WTC11 (cell line): ENCODE results near the gene OBSCN.

Source experiments
- ATF1 ChIP-seq: sonication (generic); formaldehyde crosslinking; IDR thresholded peaks from 2 replicates; pipeline ENCODE4 v1.8.1; 2023; ENCODE audit warnings: mild to moderate bottlenecking, moderate library complexity, missing genetic modification reagents
- FOXJ3 ChIP-seq: sonication (generic); formaldehyde crosslinking; IDR thresholded peaks from 2 replicates; pipeline ENCODE4 v1.9.0; 2021; ENCODE audit warnings: missing genetic modification reagents, mild to moderate bottlenecking, borderline replicate concordance
- FOXP1 ChIP-seq: sonication (generic); formaldehyde crosslinking; IDR thresholded peaks from 2 replicates; pipeline ENCODE4 v1.8.0; 2022; ENCODE audit warnings: missing genetic modification reagents, mild to moderate bottlenecking, moderate library complexity, borderline replicate concordance
- JUN ChIP-seq: sonication (generic); formaldehyde crosslinking; IDR thresholded peaks from 2 replicates; pipeline ENCODE4 v1.8.0; 2023; ENCODE audit warnings: mild to moderate bottlenecking, missing genetic modification reagents
- SP1 ChIP-seq: sonication (generic); formaldehyde crosslinking; conservative IDR thresholded peaks from 2 replicates; pipeline ENCODE4 v1.8.1; 2022; ENCODE audit warnings: missing genetic modification reagents
- TF ChIP-seq, protein P1 (sequence below): sonication (generic); formaldehyde crosslinking; IDR thresholded peaks from 2 replicates; pipeline ENCODE4 v1.8.1; 2022; ENCODE audit warnings: low read depth, mild to moderate bottlenecking, moderate library complexity, missing genetic modification reagents, borderline replicate concordance
- TF ChIP-seq, protein P2 (sequence below): fragments of 200-600 bp; IDR thresholded peaks from 2 replicates; pipeline ENCODE4 v1.8.0; 2022; ENCODE audit warnings: antibody characterized with exemption

DNA sequence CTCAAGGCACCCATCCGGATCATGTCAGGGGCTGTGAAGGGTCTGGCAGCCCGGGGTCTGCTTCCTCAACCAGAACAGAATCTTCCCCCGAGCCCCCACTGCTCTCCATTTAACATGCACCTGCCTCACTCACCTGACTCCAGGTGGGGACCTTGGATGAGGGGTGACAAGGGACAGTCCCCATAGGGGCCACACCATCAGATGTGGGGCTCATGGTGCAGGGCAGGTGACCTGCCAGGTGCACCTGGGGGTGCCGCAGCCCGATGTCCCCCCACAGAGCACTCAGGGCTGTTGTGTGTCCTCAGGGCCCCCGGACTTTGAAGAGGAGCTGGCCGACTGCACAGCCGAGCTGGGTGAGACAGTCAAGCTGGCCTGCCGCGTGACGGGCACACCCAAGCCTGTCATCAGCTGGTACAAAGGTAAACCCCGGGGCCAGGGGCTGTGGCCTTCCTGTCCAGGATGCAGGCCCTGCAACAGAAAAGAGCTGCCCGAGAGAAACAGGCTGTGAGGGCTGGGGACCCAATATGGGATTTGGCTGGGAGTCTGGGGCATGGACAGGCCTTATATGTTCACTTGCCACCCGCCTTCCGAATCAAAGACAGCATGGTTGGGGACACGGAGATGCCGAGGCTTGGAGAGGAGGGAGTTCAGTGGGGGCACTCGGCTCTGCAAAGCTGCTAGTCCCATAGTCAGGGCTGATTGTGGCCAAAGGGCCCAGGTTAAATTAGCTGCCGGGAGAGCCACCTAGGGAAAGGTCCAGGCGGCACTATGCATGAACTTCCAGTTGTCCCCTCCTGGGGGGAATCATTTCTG lies 134.2 kb downstream of the OBSCN start:
- TF ChIP-seq FOXJ3 (CRISPR knock-in tag) (no peak), FOXP1 (CRISPR knock-in tag) (no peak), ATF1 (CRISPR knock-in tag) (no peak), JUN (CRISPR knock-in tag) (no peak), SP1 (CRISPR knock-in tag) (no peak)
- TF ChIP-seq, protein P1, sequence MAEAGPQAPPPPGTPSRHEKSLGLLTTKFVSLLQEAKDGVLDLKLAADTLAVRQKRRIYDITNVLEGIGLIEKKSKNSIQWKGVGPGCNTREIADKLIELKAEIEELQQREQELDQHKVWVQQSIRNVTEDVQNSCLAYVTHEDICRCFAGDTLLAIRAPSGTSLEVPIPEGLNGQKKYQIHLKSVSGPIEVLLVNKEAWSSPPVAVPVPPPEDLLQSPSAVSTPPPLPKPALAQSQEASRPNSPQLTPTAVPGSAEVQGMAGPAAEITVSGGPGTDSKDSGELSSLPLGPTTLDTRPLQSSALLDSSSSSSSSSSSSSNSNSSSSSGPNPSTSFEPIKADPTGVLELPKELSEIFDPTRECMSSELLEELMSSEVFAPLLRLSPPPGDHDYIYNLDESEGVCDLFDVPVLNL = no peak
- TF ChIP-seq, protein P2, sequence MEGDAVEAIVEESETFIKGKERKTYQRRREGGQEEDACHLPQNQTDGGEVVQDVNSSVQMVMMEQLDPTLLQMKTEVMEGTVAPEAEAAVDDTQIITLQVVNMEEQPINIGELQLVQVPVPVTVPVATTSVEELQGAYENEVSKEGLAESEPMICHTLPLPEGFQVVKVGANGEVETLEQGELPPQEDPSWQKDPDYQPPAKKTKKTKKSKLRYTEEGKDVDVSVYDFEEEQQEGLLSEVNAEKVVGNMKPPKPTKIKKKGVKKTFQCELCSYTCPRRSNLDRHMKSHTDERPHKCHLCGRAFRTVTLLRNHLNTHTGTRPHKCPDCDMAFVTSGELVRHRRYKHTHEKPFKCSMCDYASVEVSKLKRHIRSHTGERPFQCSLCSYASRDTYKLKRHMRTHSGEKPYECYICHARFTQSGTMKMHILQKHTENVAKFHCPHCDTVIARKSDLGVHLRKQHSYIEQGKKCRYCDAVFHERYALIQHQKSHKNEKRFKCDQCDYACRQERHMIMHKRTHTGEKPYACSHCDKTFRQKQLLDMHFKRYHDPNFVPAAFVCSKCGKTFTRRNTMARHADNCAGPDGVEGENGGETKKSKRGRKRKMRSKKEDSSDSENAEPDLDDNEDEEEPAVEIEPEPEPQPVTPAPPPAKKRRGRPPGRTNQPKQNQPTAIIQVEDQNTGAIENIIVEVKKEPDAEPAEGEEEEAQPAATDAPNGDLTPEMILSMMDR = no peak
